SK-N-MC (cell line): ENCODE results near the gene AHCTF1.
"Not testable (repeated sequence)": the region's sequence is repeated elsewhere in the genome, so short reads cannot be mapped to it uniquely, and the experiment has no call there.

Experiments
- EZH2 ChIP-seq: fragments of 200-600 bp; sonication (generic); IDR thresholded peaks from one replicate; pipeline ENCODE4 v1.6.1; 2017; ENCODE audit warnings: antibody characterized with exemption
- FOXP2 ChIP-seq: optimal IDR thresholded peaks from 2 replicates; pipeline ENCODE3; 2011; ENCODE audit warnings: mild to moderate bottlenecking, moderate library complexity; ENCODE audit not compliant: insufficient read depth; ENCODE audit errors: extremely low read length, control extremely low read depth
- POLR2AphosphoS5 ChIP-seq: IDR thresholded peaks from 2 replicates; pipeline ENCODE4 v1.6.1; 2012; ENCODE audit warnings: mild to moderate bottlenecking, low read depth, low read length, borderline replicate concordance

DNA sequence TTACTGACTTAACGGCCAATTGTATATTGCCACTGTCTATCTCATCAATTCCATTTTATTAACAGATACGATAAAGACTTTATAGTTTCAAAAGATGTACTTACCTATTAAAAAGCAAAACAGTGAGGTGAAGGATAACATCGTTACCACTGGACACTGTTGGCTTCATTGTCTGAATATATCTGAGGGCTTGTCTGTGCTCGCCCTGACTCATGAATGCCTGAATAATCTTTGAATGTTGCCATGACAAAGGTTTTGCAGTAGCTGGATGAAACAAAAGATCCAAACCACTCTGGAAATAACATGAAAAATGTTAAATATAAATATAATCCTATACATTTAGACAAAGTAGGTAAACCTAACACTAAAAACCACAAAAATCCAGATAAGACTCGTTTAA is 46.4 kb downstream of the AHCTF1 start:
- TF ChIP-seq POLR2AphosphoS5, EZH2, FOXP2: not testable (repeated sequence)
